NCI-H2081 (cell line): ENCODE results near the gene ZCWPW1.
"Not testable (repeated sequence)": the region's sequence is repeated elsewhere in the genome, so short reads cannot be mapped to it uniquely, and the experiment has no call there.

Experiments
- DNase-seq, 2 experiments: peaks; one replicate each; lab custom pipeline; 2025; lab: John Stamatoyannopoulos, UW

The ZCWPW1 gene

DNA sequence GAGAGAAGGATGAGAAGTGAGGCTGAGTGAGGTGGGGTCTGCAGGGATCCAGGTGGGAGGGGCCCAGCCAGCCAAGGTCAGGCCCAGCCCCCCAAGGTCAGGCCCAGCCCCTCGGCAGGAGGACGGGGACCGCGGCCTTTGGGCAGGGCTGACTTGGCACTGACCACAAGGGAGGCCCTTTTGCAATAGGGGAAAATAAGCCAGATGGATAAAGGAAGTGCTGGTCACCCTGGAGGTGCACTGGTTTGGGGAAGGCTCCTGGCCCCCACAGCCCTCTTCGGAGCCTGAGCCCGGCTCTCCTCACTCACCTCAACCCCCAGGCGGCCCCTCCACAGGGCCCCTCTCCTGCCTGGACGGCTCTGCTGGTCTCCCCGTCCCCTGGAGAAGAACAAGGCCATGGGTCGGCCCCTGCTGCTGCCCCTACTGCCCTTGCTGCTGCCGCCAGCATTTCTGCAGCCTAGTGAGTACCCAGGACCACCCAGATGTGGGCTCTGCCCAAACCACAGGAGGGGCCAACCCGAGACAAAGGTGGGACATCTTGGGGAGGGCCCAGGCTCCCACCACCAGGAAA is 55.2 kb downstream of the ZCWPW1 start, which contains the start of gene PILRA:
Gene PILRA (plus strand): TSS at position 227 of the 571 bp plus-strand sequence. CDS start 170 bp downstream, at position 397.
- DNase-seq, result no peak

DNA sequence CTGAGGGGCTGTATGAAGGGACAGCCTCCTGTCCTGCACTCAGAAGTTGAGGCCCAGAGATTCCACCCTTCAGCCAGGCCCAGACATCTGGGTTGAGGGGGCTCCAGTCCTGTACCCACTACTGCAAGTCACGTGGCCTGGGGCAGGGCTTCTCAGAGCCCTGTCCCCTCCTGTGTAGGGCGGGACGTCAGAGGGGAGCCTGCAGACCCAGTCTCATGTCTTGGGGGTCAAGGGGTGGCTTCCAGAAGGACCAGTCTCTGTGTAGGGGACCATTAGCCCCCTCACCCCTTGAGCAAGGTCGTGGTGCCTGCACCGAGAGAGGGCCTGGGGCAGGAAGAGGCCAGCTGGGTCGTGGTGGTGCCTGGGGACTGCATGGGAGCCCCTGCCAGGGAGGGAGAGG is 55.8 kb downstream of the ZCWPW1 start:
- no peak for DNase-seq

DNA sequence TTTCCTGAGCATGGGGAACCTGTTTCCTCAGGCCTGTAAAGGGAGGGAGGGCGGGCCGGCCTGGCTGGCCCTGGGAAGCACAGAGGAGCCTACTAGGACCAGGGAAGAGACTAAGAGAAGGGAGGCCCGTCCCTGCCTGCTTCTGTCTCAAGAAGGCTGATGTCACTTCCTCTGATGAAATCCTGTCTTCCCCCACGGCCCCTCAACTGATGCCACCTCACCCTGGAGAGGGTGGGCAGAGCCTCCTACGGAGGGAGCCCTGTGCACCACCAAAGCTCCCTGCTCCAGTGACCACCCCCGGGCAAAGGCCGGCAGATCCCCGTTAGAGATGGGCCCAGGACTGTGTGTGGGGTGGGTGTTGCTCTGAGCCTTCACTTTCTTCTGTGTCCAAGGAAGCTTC is 56.2 kb downstream of the ZCWPW1 start:
- no peak for DNase-seq

DNA sequence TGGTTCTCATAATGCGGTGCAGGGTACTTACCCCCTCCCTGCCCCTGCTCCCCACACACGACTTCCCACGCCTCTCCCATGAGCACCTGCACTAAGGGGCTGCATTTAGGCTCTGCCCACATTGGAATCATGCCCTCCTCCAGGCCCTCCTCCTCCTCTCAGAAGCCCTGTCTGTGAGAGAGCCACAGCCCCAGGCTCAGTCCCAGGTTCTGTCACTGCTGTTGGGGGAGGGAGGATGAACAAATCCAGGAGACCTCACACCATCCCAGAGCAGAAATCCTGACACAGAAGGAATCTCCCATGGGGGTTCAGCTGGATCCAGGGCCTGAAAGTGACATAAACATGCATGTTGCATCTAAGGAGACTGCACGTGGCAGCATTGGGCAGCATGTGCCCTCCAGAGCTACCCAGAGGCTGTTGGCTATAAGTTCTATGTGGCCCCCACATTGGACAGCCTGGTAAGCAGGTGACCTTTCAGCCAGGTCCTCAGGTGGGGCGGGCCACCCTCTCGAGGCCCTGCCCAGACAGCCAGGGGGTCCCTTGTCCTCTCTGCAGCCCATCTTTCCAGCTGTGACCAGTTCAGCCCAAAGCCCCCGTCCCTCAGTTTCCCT is 56.8 kb downstream of the ZCWPW1 start:
- no peak for DNase-seq

DNA sequence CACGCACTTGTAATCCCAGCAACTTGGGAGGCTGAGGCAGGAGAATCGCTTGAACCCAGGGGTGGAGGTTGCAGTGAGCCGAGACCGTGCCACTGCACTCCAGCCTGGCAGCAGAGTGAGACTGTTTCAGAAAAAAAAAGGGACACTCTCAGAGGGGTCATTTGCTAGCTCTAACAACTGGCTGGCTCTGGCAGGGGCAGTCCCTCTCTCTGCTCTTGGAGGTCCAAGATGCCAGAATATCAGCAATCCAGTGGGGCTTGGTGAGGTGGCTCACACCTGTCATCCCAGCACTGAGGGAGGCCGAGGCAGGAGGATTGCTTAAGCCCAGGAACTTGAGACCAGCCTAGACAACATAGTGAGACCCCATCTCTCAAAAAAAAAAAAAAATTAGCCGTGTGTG is 57.8 kb downstream of the ZCWPW1 start:
- no peak for DNase-seq

DNA sequence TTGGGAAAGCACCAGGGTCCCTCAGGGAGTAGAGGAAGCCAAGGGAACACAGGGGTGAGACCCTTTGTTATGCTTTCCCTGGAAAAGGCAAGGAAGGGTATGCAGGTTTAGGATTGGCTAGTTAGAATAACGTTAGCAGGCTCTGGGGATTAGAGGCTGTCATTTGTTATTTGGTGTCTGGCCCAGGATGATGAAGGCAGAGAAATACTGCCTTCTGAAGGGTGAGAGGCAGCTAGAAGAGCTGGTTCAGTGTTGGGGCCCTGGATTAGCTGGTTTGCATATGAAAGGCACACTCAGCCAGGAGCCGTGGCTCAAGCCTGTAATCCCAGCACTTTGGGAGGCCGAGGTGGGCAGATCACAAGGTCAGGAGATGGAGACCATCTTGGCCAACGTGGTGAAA is 58.2 kb downstream of the ZCWPW1 start:
- DNase-seq, result no peak

DNA sequence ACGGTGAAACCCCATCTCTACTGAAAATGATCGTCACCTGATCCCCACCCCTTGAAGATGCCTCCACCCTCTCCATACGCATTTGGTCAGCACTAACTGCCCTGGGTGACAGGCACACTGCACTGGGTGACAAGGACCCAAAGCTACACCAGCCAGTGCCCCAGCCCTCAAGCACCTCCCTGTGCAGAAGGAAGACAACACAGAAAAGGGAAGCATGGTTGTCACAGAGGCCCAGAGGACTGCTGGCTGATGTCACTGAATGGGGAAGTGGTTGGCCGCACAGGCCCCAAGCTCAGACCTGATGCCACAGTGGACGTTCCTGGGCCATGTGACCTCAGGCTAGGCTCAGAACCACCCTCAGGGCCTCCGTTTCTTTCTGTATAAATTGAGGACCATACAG is 59.4 kb downstream of the ZCWPW1 start:
- no peak for DNase-seq

DNA sequence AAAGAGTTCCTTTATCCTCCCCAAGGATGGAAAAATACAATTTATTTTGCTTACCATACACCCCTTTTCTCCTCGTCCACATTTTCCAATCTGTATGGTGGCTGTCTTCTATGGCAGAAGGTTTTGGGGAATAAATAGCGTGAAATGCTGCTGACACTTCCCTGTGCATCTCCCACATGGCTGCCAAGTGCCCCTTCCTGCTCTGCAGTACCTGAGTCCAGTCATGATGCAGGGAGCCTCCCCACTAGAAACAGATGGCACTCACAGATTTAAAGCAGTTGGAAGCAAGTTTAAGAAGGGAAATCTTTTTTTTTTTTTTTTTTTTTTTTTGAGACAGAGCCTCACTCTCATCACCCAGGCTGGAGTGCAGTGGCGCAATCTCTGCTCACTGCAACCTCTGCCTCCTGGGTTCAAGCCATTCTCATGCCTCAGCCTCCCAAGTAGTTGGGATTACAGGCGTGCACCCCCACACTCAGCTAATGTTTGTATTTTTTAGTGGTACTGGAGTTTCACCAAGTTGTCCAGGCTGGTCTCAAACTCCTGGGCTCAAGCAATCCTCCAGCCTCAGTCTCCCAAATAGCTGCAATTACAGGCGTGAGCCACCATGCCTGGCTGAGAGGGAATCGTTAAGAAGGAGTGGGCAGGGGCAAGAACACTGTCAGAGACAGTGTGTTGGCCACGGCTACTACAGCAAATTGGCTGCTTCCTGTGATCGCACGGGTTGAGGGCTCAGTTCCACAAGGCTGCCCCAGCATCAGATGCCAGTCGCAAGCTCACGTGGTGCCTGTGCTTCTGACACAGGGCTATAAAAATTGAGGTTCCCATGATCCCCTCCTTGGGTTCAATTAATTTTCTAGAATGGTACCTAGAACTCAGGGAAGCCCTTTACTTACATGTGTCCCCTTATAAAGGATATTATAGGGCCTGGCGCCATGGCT is 60.6 kb downstream of the ZCWPW1 start:
- DNase-seq, result peak in 1 of 2 experiments; percentile 25

DNA sequence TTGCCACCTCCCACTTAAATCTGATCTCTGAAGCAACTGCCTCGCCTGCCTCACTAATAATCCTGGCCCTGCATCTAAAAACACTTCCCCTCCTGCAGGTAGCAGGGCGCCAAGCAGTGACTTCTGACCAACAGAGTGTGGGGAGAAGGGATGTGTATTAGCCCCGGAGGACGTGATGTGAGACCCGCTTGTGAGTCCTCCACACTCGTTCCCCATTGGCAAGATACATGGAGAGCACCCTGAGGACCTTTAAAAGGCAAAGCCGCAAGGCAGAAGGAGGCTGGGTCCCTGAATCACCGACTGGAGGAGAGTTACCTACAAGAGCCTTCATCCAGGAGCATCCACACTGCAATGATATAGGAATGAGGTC is 61.3 kb downstream of the ZCWPW1 start:
- no peak for DNase-seq

DNA sequence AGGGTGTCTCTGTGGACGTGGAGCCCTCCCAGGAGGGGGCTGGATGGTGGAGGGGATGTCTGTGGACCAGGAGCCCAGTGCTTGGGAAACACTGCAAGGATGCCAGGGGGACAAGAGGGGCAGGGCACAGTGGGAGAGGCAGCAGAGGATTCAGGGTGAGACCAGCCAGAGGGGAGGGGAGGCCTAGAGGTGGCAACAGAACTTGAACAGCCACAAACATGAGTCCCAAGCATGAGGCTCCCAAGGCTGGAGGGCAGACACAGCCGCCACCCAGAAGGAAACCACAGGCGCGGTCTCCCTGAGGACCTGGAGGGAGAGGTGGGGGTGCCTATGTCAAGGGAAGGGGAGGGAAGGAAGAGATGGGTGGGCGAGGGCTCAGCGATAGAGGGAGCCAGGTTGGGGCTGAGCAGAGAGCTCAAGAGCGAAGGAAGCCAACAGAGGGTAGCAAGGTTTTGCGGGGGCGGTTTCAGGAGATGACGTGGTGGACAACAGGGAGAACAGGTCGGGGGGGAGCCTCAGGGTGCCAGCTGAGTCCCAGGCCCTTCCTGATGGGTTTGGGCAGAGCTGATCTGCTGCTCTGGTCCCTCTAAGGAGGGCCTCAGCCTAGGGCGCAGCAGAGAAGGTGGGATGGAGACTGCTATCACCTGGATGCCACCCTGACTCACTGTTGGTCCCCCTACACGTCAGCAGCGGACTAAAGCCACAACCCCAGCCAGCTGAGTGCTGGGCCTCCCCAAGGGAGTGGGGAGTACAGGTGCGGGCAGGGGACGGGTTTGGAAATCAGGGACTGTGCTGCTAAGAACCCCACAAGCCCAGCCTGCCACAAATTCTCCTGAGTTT is 61.9 kb downstream of the ZCWPW1 start:
- no peak for DNase-seq

DNA sequence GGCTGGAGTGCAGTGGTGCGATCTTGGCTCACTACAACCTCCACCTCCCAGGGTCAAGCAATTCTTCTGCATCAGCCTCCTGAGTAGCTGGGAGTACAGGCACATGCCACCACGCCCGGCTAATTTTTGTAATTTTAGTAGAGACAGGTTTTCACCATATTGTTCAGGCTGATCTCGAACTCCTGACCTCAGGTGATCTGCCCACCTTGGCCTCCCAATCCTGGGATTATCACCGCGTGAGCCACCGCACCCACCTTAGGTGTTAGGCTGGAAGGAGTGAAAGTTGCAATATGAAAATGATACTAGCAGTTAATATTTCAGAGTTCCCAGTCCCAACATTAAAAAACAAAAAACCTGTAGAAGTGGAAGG is 62.5 kb downstream of the ZCWPW1 start:
- not testable (repeated sequence) for DNase-seq

DNA sequence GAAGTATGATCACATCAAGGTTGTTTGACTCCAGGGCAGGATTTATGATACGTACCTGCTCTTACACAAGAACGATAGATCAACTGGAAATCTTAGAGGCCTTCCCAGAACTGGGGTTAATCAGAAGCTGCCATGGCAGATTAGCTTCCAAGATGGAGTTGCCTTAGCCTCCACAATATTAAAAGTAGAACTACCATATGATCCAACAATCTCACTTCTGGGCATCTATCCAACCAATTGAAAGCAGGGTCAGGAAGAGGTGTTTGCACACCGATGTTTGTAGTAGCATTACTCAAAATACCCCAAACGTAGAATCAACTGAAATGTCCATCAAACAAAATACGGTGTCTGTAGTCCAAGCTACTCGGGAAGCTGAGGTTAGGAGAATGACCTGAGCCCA is 64.0 kb downstream of the ZCWPW1 start:
- peak in 1 of 2 experiments; percentile 27 for DNase-seq

DNA sequence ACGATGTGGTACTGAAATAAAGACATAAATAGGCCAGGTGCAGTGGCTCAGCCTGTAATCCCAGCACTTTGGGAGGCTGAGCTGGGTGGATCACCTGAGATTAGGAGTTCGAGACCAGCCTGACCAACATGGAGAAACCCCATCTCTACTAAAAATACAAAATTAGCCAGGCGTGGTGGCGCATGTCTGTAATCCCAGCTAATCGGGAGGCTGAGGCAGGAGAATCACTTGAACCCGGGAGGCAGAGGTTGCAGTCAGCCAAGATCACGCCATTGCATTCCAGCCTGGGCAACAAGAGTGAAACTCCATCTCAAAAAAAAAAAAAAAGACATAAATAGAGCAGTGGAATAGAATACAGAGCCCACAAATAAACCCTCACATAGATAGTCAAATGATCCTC is 64.7 kb downstream of the ZCWPW1 start:
- not testable (repeated sequence) for DNase-seq

DNA sequence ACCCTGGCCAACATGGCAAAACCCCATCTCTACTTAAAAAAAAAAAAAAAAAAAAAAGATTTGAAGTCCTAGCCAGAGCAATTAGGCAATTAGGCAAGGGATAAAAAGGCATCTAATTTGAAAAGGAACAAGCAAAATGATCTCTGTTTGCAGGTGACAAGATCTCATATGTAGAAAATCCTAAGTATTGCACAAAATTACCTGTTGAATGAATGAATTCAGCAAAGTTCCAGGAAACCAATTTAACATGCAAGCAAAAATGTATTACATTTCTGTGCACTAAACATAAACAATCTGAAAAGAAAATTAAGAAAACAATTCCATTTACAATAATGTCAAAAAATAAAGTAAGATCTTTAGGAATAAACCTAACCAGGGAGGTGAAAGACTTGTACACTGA is 65.4 kb downstream of the ZCWPW1 start:
- DNase-seq, result no peak

DNA sequence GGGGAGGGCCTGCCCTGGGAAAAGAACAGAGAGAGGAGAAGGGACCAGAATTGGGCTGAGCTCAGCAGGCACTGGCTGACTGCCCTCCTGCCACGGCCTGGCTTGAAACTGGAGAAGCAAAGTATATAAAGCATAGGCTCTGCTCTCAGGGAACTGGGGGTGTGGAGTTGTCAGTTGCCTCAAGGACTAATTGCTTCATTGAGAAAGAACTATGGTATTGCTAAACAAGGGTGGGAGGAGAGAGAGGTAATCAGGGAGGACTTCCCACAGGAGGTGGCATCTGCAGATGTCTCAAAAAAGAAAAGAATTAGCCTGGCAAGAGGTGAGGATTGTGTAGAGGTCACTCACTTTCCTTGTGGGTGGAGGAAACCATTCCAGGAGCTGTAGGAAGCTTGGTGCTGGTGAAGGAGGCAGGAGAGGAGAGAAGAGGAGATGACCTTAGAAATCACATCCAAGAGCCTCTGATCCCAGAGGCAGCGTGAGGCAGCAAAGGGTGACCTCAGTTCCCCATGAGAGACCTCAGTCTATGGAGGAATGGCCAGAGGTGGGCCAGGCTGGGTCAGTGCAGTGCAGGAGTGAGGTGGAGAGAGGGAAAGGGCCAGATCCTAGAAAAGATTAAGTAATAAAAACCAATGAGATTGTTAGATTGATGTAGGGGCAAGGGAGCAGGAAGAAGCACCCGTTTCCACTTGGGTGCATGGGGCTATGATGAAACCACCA is 68.2 kb downstream of the ZCWPW1 start:
- no peak for DNase-seq

DNA sequence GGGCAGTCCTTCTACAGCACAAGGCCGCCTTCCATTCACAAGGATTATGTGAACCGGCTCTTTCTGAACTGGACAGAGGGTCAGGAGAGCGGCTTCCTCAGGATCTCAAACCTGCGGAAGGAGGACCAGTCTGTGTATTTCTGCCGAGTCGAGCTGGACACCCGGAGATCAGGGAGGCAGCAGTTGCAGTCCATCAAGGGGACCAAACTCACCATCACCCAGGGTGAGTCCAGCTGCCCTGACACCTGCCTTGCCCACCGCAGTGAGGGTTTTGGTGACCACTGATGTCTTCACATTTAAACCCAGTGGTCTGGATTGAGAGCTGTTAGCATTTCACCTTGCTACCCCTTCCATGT is 69.7 kb downstream of the ZCWPW1 start:
- DNase-seq, result no peak

DNA sequence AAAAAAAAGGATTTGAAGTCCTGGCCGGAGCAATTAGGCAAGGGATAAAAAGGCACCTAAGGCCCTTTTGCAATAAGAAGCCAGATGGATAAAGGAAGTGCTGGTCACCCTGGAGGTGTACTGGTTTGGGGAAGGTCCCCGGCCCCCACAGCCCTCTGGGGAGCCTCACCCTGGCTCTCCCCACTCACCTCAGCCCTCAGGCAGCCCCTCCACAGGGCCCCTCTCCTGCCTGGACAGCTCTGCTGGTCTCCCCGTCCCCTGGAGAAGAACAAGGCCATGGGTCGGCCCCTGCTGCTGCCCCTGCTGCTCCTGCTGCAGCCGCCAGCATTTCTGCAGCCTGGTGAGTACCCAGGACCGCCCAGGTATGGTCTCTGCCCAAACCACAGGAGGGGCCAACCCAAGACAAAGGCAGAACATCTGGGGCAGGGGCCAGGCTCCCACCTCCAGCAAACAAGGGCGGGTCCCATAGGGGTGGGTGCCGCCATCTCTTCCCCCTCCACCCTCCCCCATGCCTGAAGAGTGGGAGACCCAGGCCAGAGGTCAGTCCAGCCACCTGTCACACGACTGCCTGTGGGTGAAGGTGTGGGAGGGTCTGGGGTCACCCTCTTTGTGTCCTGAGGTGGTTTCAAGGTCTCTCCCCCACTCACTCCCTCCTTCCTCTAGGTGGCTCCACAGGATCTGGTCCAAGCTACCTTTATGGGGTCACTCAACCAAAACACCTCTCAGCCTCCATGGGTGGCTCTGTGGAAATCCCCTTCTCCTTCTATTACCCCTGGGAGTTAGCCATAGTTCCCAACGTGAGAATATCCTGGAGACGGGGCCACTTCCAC is 70.3 kb downstream of the ZCWPW1 start, which contains the start of gene PILRB:
Gene PILRB (plus strand): TSS at position 91 of the 830 bp plus-strand sequence. CDS start 186 bp downstream, at position 277.
- DNase-seq, result no peak

DNA sequence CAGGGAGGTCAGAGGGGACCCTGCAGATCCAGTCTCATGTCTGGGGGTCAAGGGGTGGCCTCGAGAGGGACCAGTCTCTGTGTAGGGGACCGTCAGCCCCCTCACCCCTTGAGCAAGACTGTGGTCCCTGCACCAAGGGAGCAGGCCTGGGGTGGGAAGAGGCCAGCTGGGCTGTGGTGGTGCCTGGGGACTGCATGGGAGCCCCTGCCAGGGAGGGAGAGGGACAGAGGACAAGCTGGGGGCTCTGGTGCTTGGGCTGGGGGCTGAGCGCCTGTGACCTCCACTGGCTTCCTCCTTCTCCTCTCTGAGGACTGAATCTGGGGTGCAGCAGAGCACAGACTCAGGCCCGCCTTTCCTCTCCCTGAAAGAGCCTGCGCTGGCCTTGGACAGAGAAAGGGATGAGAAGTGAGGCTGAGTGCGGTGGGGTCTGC is 71.4 kb downstream of the ZCWPW1 start:
- no peak for DNase-seq

DNA sequence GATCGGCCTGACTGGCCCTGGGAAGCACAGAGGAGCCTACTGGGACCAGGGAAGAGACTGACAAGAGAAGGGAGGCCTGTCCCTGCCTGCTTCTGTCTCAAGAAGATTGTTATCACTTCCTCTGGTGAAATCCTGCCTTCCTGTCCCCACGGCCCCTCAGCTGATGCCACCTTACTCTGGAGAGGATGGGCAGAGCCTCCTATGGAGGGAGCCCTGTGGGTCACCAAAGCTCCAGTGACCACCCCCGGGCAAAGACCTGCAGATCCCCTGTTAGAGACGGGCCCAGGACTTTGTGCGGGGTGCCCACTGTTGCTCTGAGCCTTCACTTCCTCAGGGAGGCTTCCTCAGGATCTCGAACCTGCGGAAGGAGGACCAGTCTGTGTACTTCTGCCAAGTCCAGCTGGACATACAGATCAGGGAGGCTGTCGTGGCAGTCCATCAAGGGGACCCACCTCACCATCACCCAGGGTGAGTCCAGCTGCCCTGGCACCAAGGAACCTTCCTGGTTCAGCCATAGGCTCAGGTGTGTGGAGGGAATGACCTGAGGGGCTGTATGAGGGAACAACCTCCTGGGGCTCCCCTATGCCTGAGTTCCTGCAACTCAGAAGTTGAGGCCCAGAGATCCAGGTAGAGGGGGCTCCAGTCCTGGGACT is 72.0 kb downstream of the ZCWPW1 start:
- DNase-seq, result no peak
